ENCODE results near the gene PDGFA.

DNA sequence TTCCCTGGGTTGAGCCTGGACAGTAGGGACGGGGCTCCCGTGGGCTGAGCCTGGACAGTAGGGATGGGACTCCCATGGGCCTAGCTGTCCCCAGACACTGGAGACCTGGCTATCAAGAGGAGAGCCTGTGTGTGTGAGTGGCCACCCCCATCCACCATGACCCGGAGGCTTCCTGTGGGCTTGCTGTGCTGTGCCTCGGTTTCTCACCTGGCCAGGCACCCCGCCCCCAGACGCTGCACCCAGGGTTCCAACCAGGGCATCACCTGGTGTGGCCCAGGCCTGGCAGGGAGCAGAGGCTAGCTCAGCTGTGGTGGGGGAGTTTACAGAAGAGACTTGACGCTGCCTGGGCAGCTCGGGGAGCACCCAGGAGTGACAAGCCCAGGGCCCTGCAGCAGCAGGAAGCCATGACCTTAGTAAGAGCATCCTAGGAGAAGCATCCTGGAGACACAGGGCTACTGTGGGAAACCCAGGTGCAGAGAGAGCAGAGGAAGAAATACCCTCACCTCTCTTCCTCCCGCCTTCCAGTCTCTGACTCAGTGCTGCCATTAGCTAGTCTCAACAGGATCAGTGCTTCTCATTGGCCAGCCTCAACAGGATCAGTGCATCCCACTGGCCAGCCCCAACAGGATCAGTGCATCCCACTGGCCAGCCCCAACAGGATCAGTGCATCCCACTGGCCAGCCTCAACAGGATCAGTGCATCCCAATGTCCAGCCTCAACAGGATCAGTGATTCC, 61.0 kb downstream of the PDGFA start:
- TF ChIP-seq, protein P1, sequence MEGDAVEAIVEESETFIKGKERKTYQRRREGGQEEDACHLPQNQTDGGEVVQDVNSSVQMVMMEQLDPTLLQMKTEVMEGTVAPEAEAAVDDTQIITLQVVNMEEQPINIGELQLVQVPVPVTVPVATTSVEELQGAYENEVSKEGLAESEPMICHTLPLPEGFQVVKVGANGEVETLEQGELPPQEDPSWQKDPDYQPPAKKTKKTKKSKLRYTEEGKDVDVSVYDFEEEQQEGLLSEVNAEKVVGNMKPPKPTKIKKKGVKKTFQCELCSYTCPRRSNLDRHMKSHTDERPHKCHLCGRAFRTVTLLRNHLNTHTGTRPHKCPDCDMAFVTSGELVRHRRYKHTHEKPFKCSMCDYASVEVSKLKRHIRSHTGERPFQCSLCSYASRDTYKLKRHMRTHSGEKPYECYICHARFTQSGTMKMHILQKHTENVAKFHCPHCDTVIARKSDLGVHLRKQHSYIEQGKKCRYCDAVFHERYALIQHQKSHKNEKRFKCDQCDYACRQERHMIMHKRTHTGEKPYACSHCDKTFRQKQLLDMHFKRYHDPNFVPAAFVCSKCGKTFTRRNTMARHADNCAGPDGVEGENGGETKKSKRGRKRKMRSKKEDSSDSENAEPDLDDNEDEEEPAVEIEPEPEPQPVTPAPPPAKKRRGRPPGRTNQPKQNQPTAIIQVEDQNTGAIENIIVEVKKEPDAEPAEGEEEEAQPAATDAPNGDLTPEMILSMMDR (conservative IDR thresholded peaks at IDR 0.05; ENCODE audit: low read depth in 2 of 2) = no peak
- no peak for TF ChIP-seq POLR2AphosphoS5 (IDR thresholded peaks at IDR 0.05; ENCODE audit: low read depth)
- TF ChIP-seq, protein P2, sequence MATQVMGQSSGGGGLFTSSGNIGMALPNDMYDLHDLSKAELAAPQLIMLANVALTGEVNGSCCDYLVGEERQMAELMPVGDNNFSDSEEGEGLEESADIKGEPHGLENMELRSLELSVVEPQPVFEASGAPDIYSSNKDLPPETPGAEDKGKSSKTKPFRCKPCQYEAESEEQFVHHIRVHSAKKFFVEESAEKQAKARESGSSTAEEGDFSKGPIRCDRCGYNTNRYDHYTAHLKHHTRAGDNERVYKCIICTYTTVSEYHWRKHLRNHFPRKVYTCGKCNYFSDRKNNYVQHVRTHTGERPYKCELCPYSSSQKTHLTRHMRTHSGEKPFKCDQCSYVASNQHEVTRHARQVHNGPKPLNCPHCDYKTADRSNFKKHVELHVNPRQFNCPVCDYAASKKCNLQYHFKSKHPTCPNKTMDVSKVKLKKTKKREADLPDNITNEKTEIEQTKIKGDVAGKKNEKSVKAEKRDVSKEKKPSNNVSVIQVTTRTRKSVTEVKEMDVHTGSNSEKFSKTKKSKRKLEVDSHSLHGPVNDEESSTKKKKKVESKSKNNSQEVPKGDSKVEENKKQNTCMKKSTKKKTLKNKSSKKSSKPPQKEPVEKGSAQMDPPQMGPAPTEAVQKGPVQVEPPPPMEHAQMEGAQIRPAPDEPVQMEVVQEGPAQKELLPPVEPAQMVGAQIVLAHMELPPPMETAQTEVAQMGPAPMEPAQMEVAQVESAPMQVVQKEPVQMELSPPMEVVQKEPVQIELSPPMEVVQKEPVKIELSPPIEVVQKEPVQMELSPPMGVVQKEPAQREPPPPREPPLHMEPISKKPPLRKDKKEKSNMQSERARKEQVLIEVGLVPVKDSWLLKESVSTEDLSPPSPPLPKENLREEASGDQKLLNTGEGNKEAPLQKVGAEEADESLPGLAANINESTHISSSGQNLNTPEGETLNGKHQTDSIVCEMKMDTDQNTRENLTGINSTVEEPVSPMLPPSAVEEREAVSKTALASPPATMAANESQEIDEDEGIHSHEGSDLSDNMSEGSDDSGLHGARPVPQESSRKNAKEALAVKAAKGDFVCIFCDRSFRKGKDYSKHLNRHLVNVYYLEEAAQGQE (IDR thresholded peaks at IDR 0.05; ENCODE audit: unreplicated experiment) = no peak
- no peak for TF ChIP-seq EZH2 (IDR thresholded peaks at IDR 0.05; ENCODE audit: low read depth, unreplicated experiment)
- no peak for TF ChIP-seq ZNF462 (CRISPR knock-in tag; IDR thresholded peaks at IDR 0.05)
- no peak for TF ChIP-seq ZNF114 (CRISPR knock-in tag; IDR thresholded peaks at IDR 0.05)
- TF ChIP-seq EZH2phosphoT487 (IDR thresholded peaks at IDR 0.05; ENCODE audit: unreplicated experiment) = no peak
- no peak for TF ChIP-seq STAT1 (IDR thresholded peaks at IDR 0.05; ENCODE audit: unreplicated experiment)
- TF ChIP-seq, protein P3, sequence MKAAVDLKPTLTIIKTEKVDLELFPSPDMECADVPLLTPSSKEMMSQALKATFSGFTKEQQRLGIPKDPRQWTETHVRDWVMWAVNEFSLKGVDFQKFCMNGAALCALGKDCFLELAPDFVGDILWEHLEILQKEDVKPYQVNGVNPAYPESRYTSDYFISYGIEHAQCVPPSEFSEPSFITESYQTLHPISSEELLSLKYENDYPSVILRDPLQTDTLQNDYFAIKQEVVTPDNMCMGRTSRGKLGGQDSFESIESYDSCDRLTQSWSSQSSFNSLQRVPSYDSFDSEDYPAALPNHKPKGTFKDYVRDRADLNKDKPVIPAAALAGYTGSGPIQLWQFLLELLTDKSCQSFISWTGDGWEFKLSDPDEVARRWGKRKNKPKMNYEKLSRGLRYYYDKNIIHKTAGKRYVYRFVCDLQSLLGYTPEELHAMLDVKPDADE (IDR thresholded peaks at IDR 0.05) = no peak
- TF ChIP-seq JUNB (IDR thresholded peaks at IDR 0.05; ENCODE audit: unreplicated experiment) = no peak
- TF ChIP-seq ZNF331 (CRISPR knock-in tag; IDR thresholded peaks at IDR 0.05; ENCODE audit: low read depth) = no peak
- no peak for TF ChIP-seq CREB1 (CRISPR knock-in tag; IDR thresholded peaks at IDR 0.05; ENCODE audit: low read depth)

All from GM23338 (cell line).